Nephron progenitor cell (in vitro differentiated cells): Measurements from ENCODE around the gene CEP57.
"Not testable (repeated sequence)": the region's sequence is repeated elsewhere in the genome, so short reads cannot be mapped to it uniquely, and the experiment has no call there.

Experiments used
- DNase-seq: peaks from one replicate; pipeline ENCODE4 v3.0.0; 2021
- H3K27ac Mint-ChIP-seq: 2 replicates; pipeline ENCODE4 v1.8.0; 2021; ENCODE audit warnings: mild to moderate bottlenecking, moderate library complexity, mixed read lengths
- H3K27me3 Mint-ChIP-seq: 2 replicates; pipeline ENCODE4 v1.8.0; 2021; ENCODE audit warnings: mild to moderate bottlenecking, low read depth, mixed read lengths; ENCODE audit not compliant: poor library complexity
- H3K36me3 Mint-ChIP-seq: 2 replicates; pipeline ENCODE4 v1.8.0; 2021; ENCODE audit warnings: low read depth, mixed read lengths
- H3K4me1 Mint-ChIP-seq: 2 replicates; pipeline ENCODE4 v1.8.0; 2021; ENCODE audit warnings: mixed read lengths
- H3K4me3 Mint-ChIP-seq: 2 replicates; pipeline ENCODE4 v1.8.0; 2021; ENCODE audit warnings: mild to moderate bottlenecking, moderate library complexity, mixed read lengths
- H3K9me3 Mint-ChIP-seq: 2 replicates; pipeline ENCODE4 v1.8.0; 2021; ENCODE audit warnings: mild to moderate bottlenecking, moderate library complexity, mixed read lengths
- CTCF ChIP-seq: fragments of 200-600 bp; sonication (generic); IDR thresholded peaks from 2 replicates; pipeline ENCODE4 v1.5.0; 2021; ENCODE audit warnings: antibody characterized with exemption

CEP57 gene

GRCh38 chr11:95799546-95799945, 9.2 kb downstream of the CEP57 start:
- Mint-ChIP-seq H3K27ac (peak overlapping the region; percentile 1), H3K4me3 (no peak overlapping the region), H3K9me3 (peaks cover 17% of the 10 kb centered on the region), H3K4me1 (peaks cover 9% of the 10 kb centered on the region), H3K36me3 (peaks cover 63% of the 10 kb centered on the region), H3K27me3 (no peaks in the 10 kb centered on the region)
- no peak for DNase-seq
- TF ChIP-seq CTCF = no peak

- no peaks in the 10 kb centered on the region for H3K27me3 Mint-ChIP-seq
- no peak overlapping the region for H3K27ac Mint-ChIP-seq
- peaks cover 68% of the 10 kb centered on the region for H3K36me3 Mint-ChIP-seq
- peaks cover 4% of the 10 kb centered on the region for H3K4me1 Mint-ChIP-seq
- no peak for DNase-seq
- H3K9me3 Mint-ChIP-seq = peaks cover 24% of the 10 kb centered on the region
- no peak for TF ChIP-seq CTCF
- no peak overlapping the region for H3K4me3 Mint-ChIP-seq
Observed at GRCh38 chr11:95800438-95800837, 10.1 kb downstream of the CEP57 start.

- peaks cover 87% of the 10 kb centered on the region for H3K36me3 Mint-ChIP-seq
- H3K27ac Mint-ChIP-seq = no peak overlapping the region
Observed at GRCh38 chr11:95802806-95803205, 12.5 kb downstream of the CEP57 start.

GRCh38 chr11:95803973-95804372, 13.7 kb downstream of the CEP57 start:
- no peaks in the 10 kb centered on the region for H3K4me1 Mint-ChIP-seq
- peaks cover 99% of the 10 kb centered on the region for H3K36me3 Mint-ChIP-seq
- H3K4me3 Mint-ChIP-seq = no peak overlapping the region
- H3K27me3 Mint-ChIP-seq = peaks cover 4% of the 10 kb centered on the region
- peaks cover 59% of the 10 kb centered on the region for H3K9me3 Mint-ChIP-seq
- no peak overlapping the region for H3K27ac Mint-ChIP-seq
- no peak for TF ChIP-seq CTCF
- no peak for DNase-seq

More at GRCh38 chr11:95802806-95803205, 12.5 kb downstream of the CEP57 start:
- Mint-ChIP-seq H3K4me1 (no peaks in the 10 kb centered on the region), H3K4me3 (no peak overlapping the region), H3K9me3 (peaks cover 48% of the 10 kb centered on the region), H3K27me3 (peaks cover 2% of the 10 kb centered on the region)
- no peak for DNase-seq
- no peak for TF ChIP-seq CTCF

- Mint-ChIP-seq H3K4me1 (no peaks in the 10 kb centered on the region), H3K4me3 (no peak overlapping the region), H3K9me3 (peaks cover 78% of the 10 kb centered on the region), H3K27ac (no peak overlapping the region), H3K36me3 (peaks cover 100% of the 10 kb centered on the region), H3K27me3 (peaks cover 4% of the 10 kb centered on the region)
- no peak for DNase-seq
- TF ChIP-seq CTCF = no peak
Observed at GRCh38 chr11:95805869-95806268, 15.6 kb downstream of the CEP57 start.

- H3K9me3 Mint-ChIP-seq = peaks cover 81% of the 10 kb centered on the region
- H3K36me3 Mint-ChIP-seq = peaks cover 100% of the 10 kb centered on the region
- H3K27me3 Mint-ChIP-seq, DNase-seq, H3K27ac Mint-ChIP-seq, H3K4me3 Mint-ChIP-seq, H3K4me1 Mint-ChIP-seq: not testable (repeated sequence)
Observed at GRCh38 chr11:95806464-95806863, 16.2 kb downstream of the CEP57 start.

GRCh38 chr11:95811052-95811451, 20.8 kb downstream of the CEP57 start:
- H3K27me3 Mint-ChIP-seq, H3K4me1 Mint-ChIP-seq, H3K27ac Mint-ChIP-seq, DNase-seq, H3K4me3 Mint-ChIP-seq: not testable (repeated sequence)
- Mint-ChIP-seq H3K9me3 (peaks cover 51% of the 10 kb centered on the region), H3K36me3 (peaks cover 92% of the 10 kb centered on the region)
